Endodermal cell (in vitro differentiated cells): Measurements from ENCODE around the gene USH1C. TPM values are rescaled to one million over a fixed set of nuclear protein-coding genes. Genes with fewer than 3 reads are reported as not detected.

ENCODE experiments used
- DNase-seq: peaks from one replicate; pipeline ENCODE4 v3.0.0-alpha.2; 2017
- H3K27ac ChIP-seq: 2 replicates; pipeline ENCODE4 v1.5.1; 2013; ENCODE audit warnings: mild to moderate bottlenecking, low read depth, low read length, moderate library complexity
- H3K27me3 ChIP-seq: 2 replicates; pipeline ENCODE4 v1.6.1; 2013; ENCODE audit warnings: mild to moderate bottlenecking, low read length, moderate library complexity; ENCODE audit not compliant: insufficient read depth, control insufficient read depth, poor library complexity, severe bottlenecking
- H3K36me3 ChIP-seq: 2 replicates; pipeline ENCODE4 v1.7.0; 2013; ENCODE audit warnings: mild to moderate bottlenecking, low read length, moderate library complexity; ENCODE audit not compliant: control insufficient read depth, insufficient read depth
- H3K4me1 ChIP-seq: one replicate; pipeline ENCODE4 v1.7.0; 2013; ENCODE audit warnings: low read length; ENCODE audit not compliant: control insufficient read depth, insufficient read depth
- H3K4me3 ChIP-seq: 2 replicates; pipeline ENCODE4 v1.5.1; 2013; ENCODE audit warnings: mild to moderate bottlenecking, low read length, moderate library complexity
- H3K9ac ChIP-seq: 2 replicates; pipeline ENCODE4 v1.6.1; 2013; ENCODE audit warnings: mild to moderate bottlenecking, low read length, moderate library complexity; ENCODE audit not compliant: poor library complexity, severe bottlenecking; ENCODE audit errors: extremely low read depth
- H3K9me3 ChIP-seq: 2 replicates; pipeline ENCODE4 v1.6.1; 2013; ENCODE audit warnings: mild to moderate bottlenecking, low read length, moderate library complexity; ENCODE audit not compliant: control insufficient read depth
- H3K27ac Mint-ChIP-seq: 2 replicates; pipeline ENCODE4 v1.8.0; 2020; ENCODE audit warnings: mixed read lengths
- H3K27me3 Mint-ChIP-seq: 2 replicates; pipeline ENCODE4 v1.8.0; 2021; ENCODE audit warnings: mild to moderate bottlenecking, mixed read lengths; ENCODE audit not compliant: insufficient read depth
- H3K36me3 Mint-ChIP-seq: 2 replicates; pipeline ENCODE4 v1.8.0; 2020; ENCODE audit warnings: low read depth, mixed read lengths
- H3K4me1 Mint-ChIP-seq: 2 replicates; pipeline ENCODE4 v1.8.0; 2020; ENCODE audit warnings: mixed read lengths
- H3K4me3 Mint-ChIP-seq: 2 replicates; pipeline ENCODE4 v1.8.0; 2020; ENCODE audit warnings: mild to moderate bottlenecking, moderate library complexity, mixed read lengths
- H3K9me3 Mint-ChIP-seq: 2 replicates; pipeline ENCODE4 v1.8.0; 2020; ENCODE audit warnings: mild to moderate bottlenecking, mixed read lengths
- CTCF ChIP-seq: fragments of 200-600 bp; sonication (generic); conservative IDR thresholded peaks from 2 replicates; pipeline ENCODE4 v1.5.0; 2021; ENCODE audit warnings: antibody characterized with exemption, mild to moderate bottlenecking
- WGBS, 2 experiments: methylation state at CpG; one replicate each; pipeline versions ENCODE4 v1.1.5 to v1.1.7; 2013; ENCODE audit warnings: missing lambda C conversion rate in 2 of 2, mixed read lengths in 1 of 2; ENCODE audit not compliant: insufficient coverage in 1 of 2, insufficient read length in 1 of 2; 5-methylcytosine and 5-hydroxymethylcytosine counted together
- total RNA-seq, 2 donors: library from RNA; stranded (reverse); fragmentation: NEBNext Ultra II Directional in 1 of 2; extraction: Animal tissue kit (Norgen Biotek cat#: 25700) in 1 of 2; gene quantifications; 2 replicates in 1 of 2; 3 replicates in 1 of 2; pipeline ENCODE4 v1.2.1, GENCODE V29; 2021

Gene USH1C
- total RNA-seq, 2 donors from 2014 or later = 1.5 to 2.8 TPM

- no peaks in the 10 kb centered on the region for H3K36me3 Mint-ChIP-seq
- Histone ChIP-seq H3K27me3 (peaks cover 61% of the 10 kb centered on the region), H3K4me3 (peak within 1 kb of the TSS; percentile 77), H3K36me3 (no peaks in the 10 kb centered on the region), H3K4me1 (no peaks in the 10 kb centered on the region), H3K9ac (no peak within 1 kb of the TSS), H3K27ac (no peak within 1 kb of the TSS), H3K9me3 (no peaks in the 10 kb centered on the region)
- H3K27me3 Mint-ChIP-seq = peaks cover 96% of the 10 kb centered on the region
- H3K4me1 Mint-ChIP-seq = peaks cover 9% of the 10 kb centered on the region
- peak; percentile 17 for TF ChIP-seq CTCF
- H3K9me3 Mint-ChIP-seq = no peaks in the 10 kb centered on the region
- DNase-seq = peak; percentile 82
- H3K4me3 Mint-ChIP-seq = peak within 1 kb of the TSS; percentile 64
- WGBS, 2 experiments = 1 to 2% methylated on average over 19 to 51 of the region's 80 CpGs
- no peak within 1 kb of the TSS for H3K27ac Mint-ChIP-seq
These were observed 67.7 kb downstream of the USH1C start, which contains the start of gene ABCC8 for GRCh38 chr11:17476317-17477083. TSS of gene ABCC8 (minus strand) at chr11:17476845. CDS start at chr11:17476776, 69 bp downstream.

- Histone ChIP-seq H3K27me3 (peaks cover 61% of the 10 kb centered on the region), H3K27ac (no peak overlapping the region), H3K36me3 (no peaks in the 10 kb centered on the region), H3K9ac (no peak overlapping the region), H3K4me3 (peak overlapping the region; percentile 77), H3K4me1 (no peaks in the 10 kb centered on the region), H3K9me3 (no peaks in the 10 kb centered on the region)
- DNase-seq = peak; percentile 73
- H3K27me3 Mint-ChIP-seq = peaks cover 96% of the 10 kb centered on the region
- no peaks in the 10 kb centered on the region for H3K9me3 Mint-ChIP-seq
- no peak for TF ChIP-seq CTCF
- peaks cover 9% of the 10 kb centered on the region for H3K4me1 Mint-ChIP-seq
- no peaks in the 10 kb centered on the region for H3K36me3 Mint-ChIP-seq
- H3K27ac Mint-ChIP-seq = no peak overlapping the region
- 2 to 5% methylated on average over 7 to 31 of the region's 31 CpGs for WGBS, 2 experiments
- peak overlapping the region; percentile 64 for H3K4me3 Mint-ChIP-seq
These were observed 68.4 kb downstream of the USH1C start for GRCh38 chr11:17475666-17476316.

- H3K9ac ChIP-seq = no peak overlapping the region
- H3K4me1 ChIP-seq = no peaks in the 10 kb centered on the region
- no peaks in the 10 kb centered on the region for H3K36me3 ChIP-seq
- H3K27ac Mint-ChIP-seq = no peak overlapping the region
- no peaks in the 10 kb centered on the region for H3K9me3 ChIP-seq
- H3K4me3 ChIP-seq = no peak overlapping the region
- TF ChIP-seq CTCF = peak; percentile 91
- H3K36me3 Mint-ChIP-seq = no peaks in the 10 kb centered on the region
- peaks cover 74% of the 10 kb centered on the region for H3K27me3 Mint-ChIP-seq
- peaks cover 49% of the 10 kb centered on the region for H3K27me3 ChIP-seq
- peaks cover 9% of the 10 kb centered on the region for H3K4me1 Mint-ChIP-seq
- H3K9me3 Mint-ChIP-seq = no peaks in the 10 kb centered on the region
- H3K27ac ChIP-seq = no peak overlapping the region
- peak; percentile 93 for DNase-seq
- no peak overlapping the region for H3K4me3 Mint-ChIP-seq
- WGBS, 2 experiments = 47 to 63% methylated on average over 4 to 6 of the region's 6 CpGs
These were observed 71.0 kb downstream of the USH1C start for GRCh38 chr11:17473071-17473744.
